NCI-H2029 (cell line): ENCODE results near the gene CNTNAP1.

Experiments used
- DNase-seq: peaks from one replicate; lab custom pipeline; 2025; lab: John Stamatoyannopoulos, UW

CNTNAP1 gene

DNA sequence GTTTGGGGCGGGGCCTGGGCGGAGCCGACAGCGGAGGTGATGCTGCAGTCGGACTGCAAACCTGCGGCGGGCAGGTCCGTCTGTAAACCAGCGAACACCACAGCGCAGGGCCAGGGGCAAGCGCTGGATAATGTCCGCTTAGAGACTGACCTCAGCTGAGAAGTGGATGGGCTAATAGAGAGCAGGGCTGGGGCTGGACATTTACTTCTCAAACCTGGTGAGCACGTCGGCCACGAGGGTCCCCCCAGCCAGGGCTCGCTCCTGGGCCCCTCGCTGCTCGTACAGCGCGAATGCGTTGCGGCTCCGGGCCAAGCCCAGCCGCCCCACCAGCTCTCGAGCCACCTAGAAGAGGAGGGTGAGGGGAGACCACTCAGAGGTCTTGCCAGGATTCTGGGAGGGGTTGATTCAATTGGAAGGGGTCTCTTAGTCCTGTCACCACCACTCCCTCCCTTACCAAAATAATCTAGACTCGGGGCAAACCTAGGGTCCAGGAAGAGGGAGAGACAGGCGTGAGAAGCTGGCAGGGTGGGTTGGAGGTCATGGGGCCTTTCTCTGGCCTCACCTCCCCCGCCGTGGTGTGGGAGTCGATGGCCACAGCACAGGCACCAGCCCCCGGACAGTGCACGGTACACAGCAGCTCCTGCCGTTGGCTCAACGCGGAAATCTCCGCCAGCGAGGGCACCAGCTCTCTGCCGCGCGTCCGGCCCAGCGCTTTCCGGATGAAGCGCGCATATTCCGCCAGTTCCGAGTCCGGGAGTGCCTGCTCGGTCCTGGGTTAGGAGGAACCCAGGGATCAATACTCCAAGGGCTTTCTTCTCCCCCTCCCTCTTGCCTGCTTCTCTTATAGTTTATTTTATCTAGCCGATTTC is 11.3 kb upstream of the CNTNAP1 start:
- no peak for DNase-seq

DNA sequence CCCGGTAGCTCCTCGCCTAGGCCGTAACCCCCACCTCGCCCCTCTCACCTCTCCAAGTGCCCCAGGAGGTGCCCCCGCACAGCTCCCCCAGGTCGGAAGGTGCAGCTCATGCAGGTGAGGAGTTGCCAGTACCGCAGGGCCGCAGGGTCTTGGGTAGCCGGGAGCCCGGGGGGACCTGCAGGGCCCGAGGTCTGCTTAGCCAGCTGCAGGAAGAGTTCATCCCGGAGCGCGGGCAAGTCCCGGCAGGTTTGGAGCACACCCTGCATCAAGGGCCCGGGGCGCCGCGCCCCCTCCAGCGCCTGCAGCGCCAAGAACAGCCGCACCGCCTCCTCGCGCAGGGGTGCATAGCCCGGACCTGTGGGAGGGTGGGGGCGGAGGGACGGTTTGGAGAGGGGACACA is 10.3 kb upstream of the CNTNAP1 start:
- DNase-seq: no peak

DNA sequence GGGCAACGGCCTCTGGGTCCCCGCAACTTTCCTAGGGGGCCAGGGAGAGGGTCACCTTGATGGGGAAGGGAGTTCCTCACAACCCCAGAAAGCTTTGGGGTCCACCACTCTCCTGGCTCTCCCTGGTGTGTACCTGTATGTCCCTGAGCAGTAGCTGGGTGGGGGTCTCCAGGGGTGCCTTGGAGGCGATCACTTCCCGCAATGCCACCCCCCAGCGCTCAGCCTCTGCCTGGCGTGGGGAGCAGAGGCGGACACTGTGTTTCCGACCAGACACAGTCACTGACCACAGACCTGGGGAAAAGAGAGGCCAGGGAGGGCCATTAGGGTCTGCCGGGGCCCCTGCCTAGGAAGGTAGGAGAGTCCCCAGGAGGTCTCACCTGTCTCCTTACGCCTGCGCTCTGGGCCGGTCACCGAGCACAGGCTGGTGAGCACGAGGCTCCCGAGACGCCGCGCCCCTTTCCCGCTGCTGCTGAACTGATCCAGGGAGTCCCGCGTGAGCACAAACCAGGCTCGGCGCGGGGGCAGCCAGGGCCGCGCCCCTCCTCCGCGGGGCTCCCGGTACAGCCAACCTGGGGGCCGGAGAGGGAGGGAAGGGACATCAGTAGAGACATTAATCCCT is 9.0 kb upstream of the CNTNAP1 start:
- no peak for DNase-seq

DNA sequence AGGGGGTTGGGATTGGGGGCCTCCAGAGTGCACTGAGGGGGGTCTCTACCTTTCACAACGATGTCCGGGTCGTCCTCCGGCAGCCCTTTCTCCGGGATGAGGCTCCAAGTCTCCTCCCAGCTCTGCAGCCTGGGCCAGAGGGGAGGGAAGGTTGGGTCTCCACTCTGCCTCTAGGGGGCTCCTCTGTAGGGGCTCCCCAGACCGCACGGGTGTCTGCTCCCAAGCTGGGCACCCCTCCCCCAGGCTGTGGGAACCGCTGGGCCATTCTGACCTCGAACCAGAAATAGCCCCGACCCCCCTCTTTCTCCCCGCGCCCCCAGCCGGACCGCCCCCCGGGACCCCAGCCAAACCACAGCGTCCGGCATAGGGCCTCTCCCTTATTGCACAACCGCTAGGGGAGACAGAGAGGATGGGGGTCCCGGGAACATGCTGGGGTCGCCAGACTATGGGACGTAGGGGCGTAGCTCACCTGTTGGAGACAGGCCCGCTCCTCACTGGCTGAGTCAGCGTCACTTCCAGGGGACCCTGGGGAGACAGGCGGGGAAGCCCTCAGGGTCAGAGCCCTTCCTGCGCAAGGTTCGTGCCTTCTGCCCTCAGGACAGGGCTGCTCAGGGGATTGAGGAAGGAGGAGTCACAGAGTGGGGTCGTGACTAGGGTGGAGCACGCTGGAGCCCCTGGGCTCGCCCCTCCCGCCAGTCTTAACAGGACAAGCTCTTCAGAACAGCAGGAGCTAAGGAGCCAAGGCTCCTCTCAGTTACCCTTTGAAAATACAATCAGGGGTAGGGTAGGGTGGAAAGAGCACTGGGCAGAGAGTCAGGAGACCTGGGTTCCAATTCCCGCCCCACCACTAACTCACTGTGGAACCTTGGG is 8.2 kb upstream of the CNTNAP1 start:
- no peak for DNase-seq

DNA sequence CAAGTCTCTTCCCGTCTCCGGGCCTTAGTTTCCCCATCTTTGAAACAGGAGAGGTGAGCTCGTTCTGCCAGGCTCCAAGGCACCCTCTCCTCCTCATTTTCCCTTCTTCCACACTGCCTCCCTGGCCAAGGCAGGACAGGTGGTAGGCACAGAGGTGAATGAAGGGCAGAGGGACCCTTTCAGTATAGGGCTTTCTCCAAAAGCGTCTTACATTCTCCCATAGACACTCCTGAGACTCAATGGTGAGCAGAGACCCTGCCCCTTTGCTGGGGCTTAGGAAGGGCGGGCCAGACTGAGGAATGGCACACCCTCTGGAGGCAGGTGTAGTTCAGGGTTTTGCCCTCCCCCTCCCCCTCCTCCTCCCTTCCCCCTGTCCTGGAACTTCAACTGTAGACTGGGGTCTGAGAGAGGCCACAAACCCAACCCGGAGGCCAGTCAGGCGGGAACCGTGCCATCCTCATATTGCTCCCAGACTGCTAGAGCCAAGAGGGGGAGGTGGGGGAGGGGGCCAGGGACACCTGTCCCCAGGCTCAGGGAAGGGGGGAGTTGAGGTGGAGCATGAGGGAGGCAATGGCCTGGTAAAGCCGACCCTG is 7.5 kb upstream of the CNTNAP1 start:
- peak; percentile 50 for DNase-seq

DNA sequence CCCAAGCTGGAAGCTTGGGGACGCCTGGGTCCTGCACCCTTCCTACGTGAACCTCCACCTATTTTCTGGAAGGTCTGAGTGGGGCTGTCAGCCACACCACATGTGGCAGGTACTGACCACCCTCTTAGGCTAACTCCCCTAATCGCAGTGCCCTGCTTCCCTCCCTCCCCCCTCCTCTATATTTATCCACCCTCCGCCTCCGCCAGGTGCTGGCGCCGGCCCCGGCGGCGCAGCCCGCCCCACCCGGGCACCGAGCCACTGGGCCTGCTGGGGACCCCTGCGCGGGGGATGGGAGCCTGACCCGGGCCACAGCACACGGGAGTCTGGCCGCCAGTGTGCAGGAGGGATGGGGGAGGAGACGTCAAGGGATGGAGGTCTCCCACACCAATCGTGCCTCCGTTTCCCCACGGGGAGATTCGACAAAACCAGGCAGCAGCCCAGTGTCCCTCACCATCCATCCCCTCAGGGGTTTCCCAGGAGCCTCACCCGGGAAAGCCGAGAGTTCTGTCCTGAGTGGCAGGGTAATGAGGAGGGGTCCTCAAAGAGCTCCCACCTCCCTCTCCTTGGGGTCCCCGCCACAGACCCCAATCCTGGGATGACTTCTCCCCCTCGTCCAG is 6.9 kb upstream of the CNTNAP1 start:
- DNase-seq: no peak

DNA sequence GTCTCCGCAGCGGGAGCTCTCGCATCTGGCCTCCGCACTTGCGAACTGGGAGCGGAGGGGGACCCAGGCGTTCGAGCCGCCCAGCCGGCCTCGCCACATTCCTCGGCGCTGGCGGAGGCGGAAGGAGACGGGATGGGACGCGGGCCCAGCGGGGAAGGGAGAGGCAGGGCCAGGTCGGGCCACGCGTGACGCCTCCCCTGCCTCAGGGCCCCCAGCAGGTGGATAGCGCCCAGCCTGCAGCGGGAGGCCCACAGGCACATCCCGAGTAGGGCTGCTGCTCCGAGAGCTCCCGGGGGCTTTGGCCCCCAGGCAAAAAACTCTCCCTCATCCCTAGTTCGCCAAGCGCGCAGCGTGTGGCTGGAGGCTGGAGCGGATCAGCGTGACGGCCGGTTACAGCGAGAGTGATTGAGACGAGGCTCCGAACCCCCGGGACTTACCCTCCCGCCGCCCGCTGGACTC is 6.3 kb upstream of the CNTNAP1 start:
- DNase-seq: no peak

DNA sequence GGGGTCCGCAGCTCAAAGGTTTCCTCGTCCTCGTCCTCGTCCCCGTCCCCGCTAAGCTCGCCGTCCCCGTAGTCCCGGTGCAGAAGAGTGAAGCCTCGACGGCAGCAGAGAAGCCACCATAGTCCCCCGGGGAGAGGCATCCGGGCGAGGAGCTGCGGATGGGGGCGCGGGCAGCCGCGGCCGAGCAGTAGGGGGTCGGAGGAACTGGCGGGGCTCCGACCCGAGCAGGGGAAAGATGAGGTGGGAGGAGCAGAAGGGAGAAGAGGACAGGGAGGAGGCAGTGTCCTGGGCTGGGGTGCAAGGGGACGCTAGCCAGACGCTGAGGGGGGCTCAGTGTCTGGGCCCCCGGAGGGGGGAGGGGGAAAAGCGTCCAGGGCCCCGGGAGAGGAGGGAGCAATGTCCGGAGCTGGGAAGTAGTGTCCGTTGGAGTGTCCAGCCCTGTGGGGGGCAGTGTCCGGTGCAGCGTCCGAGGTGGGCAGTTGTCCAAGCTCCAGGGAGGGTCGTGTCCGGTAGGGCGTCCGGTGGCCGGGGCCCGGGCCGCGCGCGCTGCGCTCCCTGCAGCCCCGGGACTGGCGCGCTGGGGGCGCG is 5.8 kb upstream of the CNTNAP1 start, which contains the start of gene PLEKHH3:
PLEKHH3 (minus strand) TSS at position 571 of the 588 bp plus-strand sequence; CDS start at position 140, 431 bp downstream.
- no peak for DNase-seq

DNA sequence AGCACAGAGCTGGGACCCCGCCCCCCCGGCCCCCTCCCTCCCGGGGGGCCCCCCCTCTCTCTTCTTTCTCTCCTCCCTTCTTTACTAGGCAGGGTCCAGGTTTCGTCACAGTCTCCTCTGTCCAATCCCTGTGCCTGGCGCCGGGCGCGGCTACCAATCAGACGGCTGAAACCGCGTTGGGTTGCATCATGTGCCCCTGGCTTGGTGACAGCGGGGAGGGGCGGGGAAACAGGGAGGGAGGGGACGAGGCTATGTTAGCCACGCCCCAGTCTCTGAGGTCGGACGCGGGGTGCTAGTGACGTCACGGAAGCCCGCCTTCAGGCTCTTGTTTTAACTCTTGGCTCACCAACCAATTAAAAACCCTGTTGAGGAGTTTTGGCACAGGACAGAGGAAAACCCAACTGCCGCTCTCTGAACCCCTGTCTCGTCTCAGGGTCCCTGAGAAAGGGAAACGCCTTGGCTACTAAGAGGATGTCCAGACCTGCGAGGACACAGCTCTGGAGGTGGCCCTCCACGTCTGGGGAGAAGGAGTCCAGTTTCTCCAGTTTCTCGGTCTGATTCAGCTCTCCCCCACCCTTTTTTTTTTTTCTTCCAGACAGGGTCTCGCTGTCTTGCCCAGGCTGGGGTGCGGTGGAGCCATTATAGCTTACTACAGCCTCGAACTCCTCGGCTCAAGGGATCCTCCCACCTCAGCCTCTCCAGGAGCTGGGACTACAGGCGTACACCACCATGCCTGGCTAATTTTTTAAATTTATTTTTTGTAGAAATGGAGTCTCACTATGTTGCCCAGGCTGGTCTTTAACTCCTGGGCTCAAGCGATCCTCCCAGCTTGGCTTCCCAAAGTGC is 5.1 kb upstream of the CNTNAP1 start:
- DNase-seq: peak; percentile 96

DNA sequence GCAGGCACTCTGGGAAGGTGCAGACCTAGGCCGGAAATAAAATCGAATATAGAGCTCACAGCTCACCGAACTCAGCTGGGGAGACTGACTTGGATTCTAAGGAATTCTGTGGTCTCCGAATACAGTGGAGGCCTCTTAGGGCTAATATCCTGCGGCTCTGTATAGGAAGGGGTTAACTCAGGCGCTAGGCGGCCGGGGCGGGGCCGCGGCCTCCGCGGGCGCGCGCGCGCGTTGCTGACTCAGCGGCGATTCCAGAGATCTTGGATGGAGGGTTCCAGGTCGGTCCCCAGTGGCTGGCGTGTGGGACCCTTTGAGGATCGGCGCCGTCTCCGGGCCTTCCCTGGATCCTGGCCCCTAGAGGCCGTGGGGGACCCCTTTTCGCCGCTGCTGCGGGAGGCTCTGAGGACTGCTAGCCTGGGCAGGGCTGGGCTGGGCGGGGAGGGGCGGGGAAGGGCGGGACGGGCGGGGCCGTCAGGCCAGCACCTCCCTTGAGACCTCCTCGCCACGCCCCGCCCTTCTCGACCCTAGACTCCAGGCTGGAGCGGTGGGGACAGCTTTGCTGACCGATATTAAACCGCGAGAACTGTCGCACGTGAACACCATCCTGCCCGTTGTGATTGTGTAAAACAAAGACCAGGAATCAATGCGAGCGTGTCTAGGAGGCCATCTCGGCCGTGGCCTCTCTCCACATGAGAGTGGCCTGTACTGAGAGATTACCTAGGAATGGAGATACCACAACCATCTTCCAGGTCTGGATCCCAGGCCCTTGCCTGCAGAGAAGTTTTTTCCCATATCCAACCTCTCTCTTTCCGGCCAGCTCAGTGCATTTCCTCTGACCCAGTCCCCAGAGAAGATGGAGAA is 4.2 kb upstream of the CNTNAP1 start:
- peak; percentile 68 for DNase-seq

DNA sequence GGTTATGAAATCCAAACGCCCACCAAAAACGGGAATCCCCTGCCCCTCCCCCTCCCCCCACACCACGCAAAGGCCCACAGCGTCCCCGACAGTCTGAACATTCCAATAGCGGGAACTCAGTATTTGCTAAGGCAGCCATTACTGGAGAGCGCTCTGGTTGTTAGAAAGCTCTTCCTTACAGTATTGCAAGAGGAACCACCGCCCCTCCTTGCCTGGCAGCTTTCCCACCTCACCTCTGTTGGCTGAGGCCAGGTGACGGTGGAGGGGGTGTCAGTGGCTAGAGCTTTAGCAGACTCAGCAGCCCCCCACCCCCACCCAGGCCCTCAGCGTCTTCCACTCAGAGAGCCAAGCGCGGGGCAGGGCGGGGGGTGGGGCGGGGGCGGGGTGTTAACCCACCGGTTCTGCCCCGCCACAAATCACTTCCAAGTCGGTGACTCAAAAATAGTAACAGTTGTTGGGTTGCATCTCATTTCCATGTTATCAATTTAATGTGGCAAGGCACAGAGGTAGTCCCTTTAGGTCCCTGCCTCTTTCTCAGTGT is 3.3 kb upstream of the CNTNAP1 start:
- peak; percentile 76 for DNase-seq

DNA sequence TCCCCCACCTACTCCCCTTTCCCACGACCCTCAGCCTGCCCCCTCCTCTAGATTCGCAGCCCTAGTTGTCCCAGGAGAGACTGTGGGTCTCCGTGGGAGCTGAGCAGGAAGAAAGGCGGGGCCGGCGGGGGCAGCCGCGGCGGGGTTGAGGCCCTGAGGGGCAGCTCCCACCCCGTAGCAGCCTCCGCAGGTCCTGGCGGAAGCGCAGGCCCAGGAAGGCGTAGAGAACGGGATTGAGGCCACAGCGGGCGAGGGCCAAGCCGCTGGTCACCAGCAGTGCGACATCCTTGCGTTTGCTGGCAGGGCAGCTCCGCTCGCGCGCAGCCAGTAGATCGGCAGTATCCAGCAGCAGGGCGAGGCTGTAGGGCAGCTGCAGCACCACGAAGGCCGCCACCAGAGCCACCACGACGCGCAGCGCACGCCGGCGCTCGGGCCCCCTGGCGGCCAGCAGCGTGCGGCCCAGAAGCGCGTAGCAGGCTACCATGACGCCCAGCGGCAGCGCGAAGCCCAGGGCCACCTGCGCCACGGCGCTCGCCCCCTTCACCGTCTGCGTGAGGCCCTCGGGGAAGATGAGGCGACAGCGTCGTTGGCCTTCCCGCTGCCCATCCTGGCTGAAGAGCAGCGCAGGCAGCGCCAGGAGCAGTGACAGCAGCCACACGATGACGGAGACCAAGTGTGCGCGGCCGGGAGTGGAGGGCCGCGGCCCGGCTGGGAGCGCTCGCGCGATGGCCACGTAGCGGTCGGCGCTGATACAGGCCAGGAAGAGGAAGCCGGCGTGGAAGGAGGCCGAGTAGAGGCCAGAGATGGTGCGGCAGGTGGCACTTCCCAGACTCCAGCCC is 2.6 kb upstream of the CNTNAP1 start:
- DNase-seq: peak; percentile 48

DNA sequence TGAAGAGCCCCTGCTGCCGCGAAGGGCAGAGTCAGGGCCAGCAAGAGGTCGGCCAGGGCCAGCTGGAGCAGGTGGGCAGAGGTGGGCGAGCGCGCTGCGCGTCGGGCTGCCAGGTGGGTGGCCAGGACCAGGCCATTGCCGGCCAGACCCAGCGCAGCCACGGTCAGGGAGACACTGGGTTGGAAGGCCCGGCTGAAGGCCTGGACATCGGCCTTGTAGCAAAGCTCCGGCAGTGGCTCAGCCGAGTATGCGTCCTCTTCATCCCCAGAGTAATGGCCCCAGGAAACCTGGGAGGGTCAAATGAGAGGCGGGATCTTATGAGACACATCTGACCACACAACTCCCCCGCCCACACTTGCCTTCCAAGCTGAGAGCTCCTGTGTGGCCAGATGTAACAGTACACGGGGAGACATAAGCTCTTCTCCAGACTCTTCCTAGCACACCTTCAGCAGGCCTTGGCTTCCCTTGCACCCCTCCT is 2.0 kb upstream of the CNTNAP1 start:
- no peak for DNase-seq

DNA sequence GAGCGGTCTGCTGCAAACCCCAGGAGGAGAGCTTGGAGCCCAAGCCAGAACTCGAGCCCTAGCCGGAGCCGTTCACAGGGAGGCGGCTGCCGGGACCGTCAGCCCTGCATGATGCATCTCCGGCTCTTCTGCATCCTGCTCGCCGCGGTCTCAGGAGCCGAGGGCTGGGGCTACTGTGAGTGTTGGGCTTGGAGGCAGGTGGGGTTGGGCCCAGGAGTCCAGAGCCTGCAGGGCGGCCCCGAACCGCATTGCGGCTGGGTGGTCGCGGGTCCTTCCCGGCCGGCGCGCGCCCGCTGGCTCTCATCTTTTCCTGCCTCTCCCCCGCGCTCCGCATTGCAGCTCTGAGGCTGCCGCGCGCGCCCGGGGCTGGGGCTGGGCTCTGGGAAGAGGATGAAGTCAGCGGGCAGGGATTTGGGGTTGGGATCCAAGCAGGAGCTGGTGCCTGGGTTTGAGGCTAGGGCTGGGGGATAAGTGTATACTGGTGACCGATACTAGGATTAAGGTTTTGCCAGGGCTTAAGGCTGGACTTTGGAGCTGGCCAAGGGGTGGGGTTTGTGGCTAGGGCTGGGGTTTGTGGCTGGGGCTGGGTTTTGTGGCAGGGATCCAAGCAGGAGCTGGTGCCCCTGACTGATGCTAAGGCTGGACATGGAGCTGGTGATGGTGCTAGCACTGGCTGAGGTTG is 532 bp downstream of the CNTNAP1 start:
- DNase-seq: no peak

DNA sequence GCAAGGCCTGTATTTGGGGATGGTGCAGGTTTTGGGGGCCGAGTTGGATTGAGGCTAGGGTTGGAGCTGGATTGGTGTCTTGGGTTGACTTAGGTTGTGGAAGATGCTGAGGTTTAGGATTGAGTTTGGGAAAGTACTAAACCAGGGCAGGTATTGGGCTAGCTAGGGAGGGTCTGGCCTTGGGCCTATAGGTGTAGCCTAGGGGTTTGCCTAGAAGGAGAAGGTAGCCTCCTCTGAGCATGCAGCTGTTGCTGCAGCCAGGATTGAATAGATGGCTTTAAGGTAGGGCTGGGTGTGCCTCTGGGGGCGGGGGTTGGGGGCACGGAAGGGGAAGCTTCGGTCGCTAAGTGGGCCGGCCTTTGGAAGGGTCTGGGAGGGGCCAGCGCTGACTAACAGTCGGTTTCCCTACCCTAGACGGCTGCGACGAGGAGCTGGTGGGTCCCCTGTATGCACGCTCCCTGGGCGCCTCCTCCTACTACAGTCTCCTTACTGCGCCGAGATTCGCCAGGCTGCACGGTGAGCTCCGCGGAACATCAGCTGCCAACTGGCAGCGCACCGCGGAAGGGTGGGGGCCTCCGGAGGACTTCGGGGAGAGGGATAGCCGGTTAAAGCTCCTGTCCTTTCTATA is 1.2 kb downstream of the CNTNAP1 start:
- no peak for DNase-seq

DNA sequence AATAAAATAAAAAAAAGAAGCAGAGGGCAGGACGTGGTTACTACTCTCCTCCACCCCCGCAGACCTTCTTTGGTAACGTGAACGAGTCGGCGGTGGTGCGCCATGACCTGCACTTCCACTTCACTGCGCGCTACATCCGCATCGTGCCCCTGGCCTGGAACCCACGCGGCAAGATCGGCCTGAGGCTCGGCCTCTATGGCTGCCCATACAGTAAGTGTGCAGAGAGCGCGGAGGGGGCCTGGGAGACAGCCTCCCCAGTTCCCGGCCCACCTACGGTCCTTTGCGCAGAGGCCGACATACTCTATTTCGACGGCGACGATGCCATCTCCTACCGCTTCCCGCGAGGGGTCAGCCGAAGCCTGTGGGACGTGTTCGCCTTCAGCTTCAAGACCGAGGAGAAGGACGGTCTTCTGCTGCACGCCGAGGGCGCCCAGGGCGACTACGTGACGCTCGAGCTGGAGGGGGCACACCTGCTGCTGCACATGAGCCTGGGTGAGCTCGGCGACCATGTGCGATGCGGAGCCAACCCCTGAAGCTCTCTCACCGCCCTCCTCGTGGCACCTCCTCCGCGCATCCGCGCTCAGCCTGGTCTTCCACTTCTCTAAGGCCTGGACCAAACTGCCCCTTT is 2.7 kb downstream of the CNTNAP1 start:
- no peak for DNase-seq
